PC-9 (cell line): ENCODE results near the gene CMTM3. TPM values are rescaled to one million over a fixed set of nuclear protein-coding genes. Genes with fewer than 3 reads are reported as not detected.

Experiments used
- BruUV-seq: library from RNA; stranded (reverse); fragments of 400-500 nt; replicated peaks from 2 replicates; lab custom pipeline; 2021; lab: Mats Ljungman, UMichigan
- CTCF ChIA-PET: fragments of 300-600 bp; sonication (Branson Sonifier 250); formaldehyde crosslinking; loops from one replicate; lab custom pipeline; 2022; ENCODE audit warnings: antibody characterized with exemption; lab: Charles Lee
- POLR2A ChIA-PET: fragments of 300-600 bp; sonication (Branson Sonifier 250); formaldehyde crosslinking; loops from one replicate; lab custom pipeline; 2022; ENCODE audit warnings: antibody characterized with exemption; ENCODE audit not compliant: unreplicated experiment; lab: Charles Lee
- DNase-seq, 2 experiments: peaks; one replicate each; pipeline versions ENCODE4 v3.0.0 to v3.0.0-alpha.2; 2015 to 2022; ENCODE audit warnings: mixed read lengths in 1 of 2
- H2AFZ ChIP-seq: fragments of 200-600 bp; sonication (generic); 2 replicates; pipeline ENCODE4 v1.8.1; 2017; ENCODE audit warnings: antibody characterized with exemption
- H3F3A ChIP-seq: fragments of 200-600 bp; sonication (generic); 2 replicates; pipeline ENCODE4 v1.8.1; 2017; ENCODE audit warnings: antibody characterized with exemption, mild to moderate bottlenecking, low read depth; ENCODE audit not compliant: insufficient read depth
- H3K27ac ChIP-seq: fragments of 200-600 bp; sonication (generic); 2 replicates; pipeline ENCODE4 v1.6.1; 2016; ENCODE audit warnings: mixed run types
- H3K27me3 ChIP-seq: fragments of 200-600 bp; sonication (generic); 2 replicates; pipeline ENCODE4 v1.6.1; 2016; ENCODE audit warnings: low read depth, mixed run types; ENCODE audit not compliant: insufficient read depth
- H3K36me3 ChIP-seq: fragments of 200-600 bp; sonication (generic); 2 replicates; pipeline ENCODE4 v1.6.1; 2016; ENCODE audit warnings: low read depth, mixed run types
- H3K4me1 ChIP-seq: fragments of 200-600 bp; sonication (generic); replicated peaks from 2 replicates; pipeline ENCODE4 v1.6.1; 2016; ENCODE audit warnings: mixed run types; ENCODE audit not compliant: insufficient read depth
- H3K4me2 ChIP-seq: fragments of 200-600 bp; sonication (generic); 2 replicates; pipeline ENCODE4 v1.6.1; 2017; ENCODE audit warnings: mixed run types
- H3K4me3 ChIP-seq: fragments of 200-600 bp; sonication (generic); 2 replicates; pipeline ENCODE4 v1.6.1; 2016; ENCODE audit warnings: mixed run types
- H3K79me2 ChIP-seq: fragments of 200-600 bp; sonication (generic); 2 replicates; pipeline ENCODE4 v1.6.1; 2017; ENCODE audit warnings: low read depth, mixed run types
- H3K9me2 ChIP-seq: fragments of 200-600 bp; sonication (generic); 2 replicates; pipeline ENCODE4 v1.8.1; 2017; ENCODE audit warnings: mild to moderate bottlenecking; ENCODE audit not compliant: insufficient read depth
- H3K9me3 ChIP-seq: fragments of 200-600 bp; sonication (generic); 2 replicates; pipeline ENCODE4 v1.8.1; 2016; ENCODE audit warnings: low read depth; ENCODE audit not compliant: insufficient read depth
- H4K20me1 ChIP-seq: fragments of 200-600 bp; sonication (generic); 2 replicates; pipeline ENCODE4 v1.8.1; 2017; ENCODE audit not compliant: insufficient read depth
- EZH2 ChIP-seq: fragments of 200-600 bp; sonication (generic); IDR thresholded peaks from 2 replicates; pipeline ENCODE4 v1.8.0; 2017; ENCODE audit warnings: antibody characterized with exemption, low read depth
- intact Hi-C: fragments of 100-400 bp; cut with micrococcal nuclease; formaldehyde crosslinking; loops from one replicate; pipeline ENCODE4 v1.10.0; 2022; ENCODE audit not compliant: unreplicated experiment
- total RNA-seq: library from RNA; stranded (reverse); gene quantifications from 2 replicates; pipeline ENCODE4 v1.2.3, GENCODE V29; 2021
- TF ChIP-seq, protein P1 (sequence below): fragments of 200-600 bp; sonication (generic); conservative IDR thresholded peaks from 2 replicates; pipeline ENCODE4 v1.6.1; 2017; ENCODE audit warnings: mixed run types, antibody characterized with exemption, mild to moderate bottlenecking, moderate library complexity

Gene CMTM3
- total RNA-seq, 1 experiment from 2014 or later = 32.0 TPM

DNA sequence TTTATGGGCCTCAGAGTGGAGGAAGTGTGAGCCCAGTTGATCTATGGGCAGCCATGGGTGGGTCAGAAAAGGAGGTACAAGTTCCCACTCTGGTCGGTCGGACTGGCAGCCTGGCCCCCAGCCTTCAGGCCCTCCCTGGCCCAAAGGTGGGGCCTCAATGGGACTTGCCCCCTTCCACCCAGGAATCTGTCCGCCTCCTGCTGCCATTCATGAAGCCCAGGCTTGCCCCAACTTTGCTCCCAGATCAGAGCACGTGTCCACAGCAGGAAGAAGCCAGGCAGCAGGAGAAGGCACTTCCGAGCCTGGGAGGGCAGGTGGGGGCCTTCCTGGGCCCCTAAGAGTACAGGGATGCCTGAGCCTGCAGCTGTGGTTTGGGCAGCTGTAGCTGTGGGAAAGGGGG, 3.0 kb upstream of the CMTM3 start:
- TF ChIP-seq, protein P1, sequence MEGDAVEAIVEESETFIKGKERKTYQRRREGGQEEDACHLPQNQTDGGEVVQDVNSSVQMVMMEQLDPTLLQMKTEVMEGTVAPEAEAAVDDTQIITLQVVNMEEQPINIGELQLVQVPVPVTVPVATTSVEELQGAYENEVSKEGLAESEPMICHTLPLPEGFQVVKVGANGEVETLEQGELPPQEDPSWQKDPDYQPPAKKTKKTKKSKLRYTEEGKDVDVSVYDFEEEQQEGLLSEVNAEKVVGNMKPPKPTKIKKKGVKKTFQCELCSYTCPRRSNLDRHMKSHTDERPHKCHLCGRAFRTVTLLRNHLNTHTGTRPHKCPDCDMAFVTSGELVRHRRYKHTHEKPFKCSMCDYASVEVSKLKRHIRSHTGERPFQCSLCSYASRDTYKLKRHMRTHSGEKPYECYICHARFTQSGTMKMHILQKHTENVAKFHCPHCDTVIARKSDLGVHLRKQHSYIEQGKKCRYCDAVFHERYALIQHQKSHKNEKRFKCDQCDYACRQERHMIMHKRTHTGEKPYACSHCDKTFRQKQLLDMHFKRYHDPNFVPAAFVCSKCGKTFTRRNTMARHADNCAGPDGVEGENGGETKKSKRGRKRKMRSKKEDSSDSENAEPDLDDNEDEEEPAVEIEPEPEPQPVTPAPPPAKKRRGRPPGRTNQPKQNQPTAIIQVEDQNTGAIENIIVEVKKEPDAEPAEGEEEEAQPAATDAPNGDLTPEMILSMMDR = no peak
- TF ChIP-seq EZH2 = no peak
- Histone ChIP-seq H4K20me1 (no peaks in the 10 kb centered on the region), H3K4me1 (peaks cover 8% of the 10 kb centered on the region; the same call in 1 of the 2 replicates), H3K36me3 (no peaks in the 10 kb centered on the region), H3K4me3 (no peak overlapping the region), H3K27ac (no peak overlapping the region), H3K9me2 (no peaks in the 10 kb centered on the region), H3K79me2 (no peaks in the 10 kb centered on the region), H2AFZ (no peak overlapping the region), H3F3A (0 out of 2 replicates have a peak, but pooled peaks cover 9% of the 10 kb centered on the region), H3K4me2 (no peak overlapping the region), H3K9me3 (no peaks in the 10 kb centered on the region), H3K27me3 (no peaks in the 10 kb centered on the region)
- CTCF ChIA-PET = no interaction called here
- DNase-seq = no peak
- POLR2A ChIA-PET = no interaction called here
- intact Hi-C loops = loop anchor here (5.0 kb wide), 1 partner anchor 49 kb away; the partner anchor contains the start of genes CKLF and TK2
- no TSS peak for BruUV-seq

DNA sequence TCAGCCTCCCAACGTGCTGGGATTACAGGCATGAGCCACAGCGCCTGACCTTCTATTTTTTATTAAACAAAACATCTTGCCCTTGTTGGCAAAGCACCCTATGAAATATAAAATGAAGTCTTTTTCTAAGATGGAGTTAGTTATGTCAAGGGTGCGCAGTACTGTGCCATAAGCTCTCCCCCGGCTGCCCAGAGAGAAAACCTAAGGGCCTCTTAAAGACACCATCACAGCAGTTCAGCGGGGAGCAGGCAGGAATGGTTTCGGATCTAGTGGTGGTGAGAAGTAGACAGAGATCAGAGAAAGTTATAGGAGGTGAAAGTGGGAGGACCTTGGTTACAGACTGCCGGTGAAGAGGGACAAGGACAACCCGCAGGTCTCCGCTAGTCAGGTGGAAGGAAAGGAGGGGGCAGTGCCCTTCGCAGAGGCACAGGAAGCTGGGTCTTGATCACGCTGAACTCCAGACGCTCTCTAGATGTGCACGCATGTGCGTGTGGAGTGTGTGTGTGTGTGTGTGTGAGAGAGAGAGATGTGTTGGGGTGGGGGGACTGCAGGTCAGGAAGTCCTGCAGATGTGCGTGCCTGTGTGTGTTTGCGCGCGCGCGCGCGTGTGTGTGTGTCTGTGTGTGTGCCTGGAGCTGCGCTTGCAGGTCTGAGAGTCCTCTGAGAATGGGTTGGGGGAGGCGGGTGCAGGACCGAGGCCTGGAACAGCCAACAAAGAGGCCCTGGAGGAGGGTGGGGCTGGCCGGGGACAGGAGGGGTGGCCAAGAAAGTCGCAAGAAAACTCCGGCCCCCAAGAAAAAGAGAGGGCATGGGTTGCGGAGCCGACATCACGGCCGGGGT, 748 bp upstream of the CMTM3 start:
- CTCF ChIA-PET = no interaction called here
- no peak overlapping the region for H3K27ac ChIP-seq

More for the DNA sequence above, 748 bp upstream of the CMTM3 start:
- Histone ChIP-seq H4K20me1 (0 out of 2 replicates have a peak, but pooled peaks cover under 1% of the 10 kb centered on the region), H3K27me3 (no peaks in the 10 kb centered on the region), H3K4me1 (peaks cover 11% of the 10 kb centered on the region), H3K4me3 (peak overlapping the region; percentile 80; the same call in 1 of the 2 replicates), H3K9me2 (no peaks in the 10 kb centered on the region), H3K9me3 (no peaks in the 10 kb centered on the region), H3K79me2 (no peaks in the 10 kb centered on the region), H3F3A (peaks cover 23% of the 10 kb centered on the region; the same call in 1 of the 2 replicates), H3K36me3 (no peaks in the 10 kb centered on the region), H2AFZ (no peak overlapping the region), H3K4me2 (peak overlapping the region; percentile 78)
- intact Hi-C loops = loop anchor here (1.0 to 5.0 kb wide), 4 partner anchors 51 to 195 kb away; partner anchors contain the start of genes CKLF and TK2
- TF ChIP-seq EZH2 = no peak
- TF ChIP-seq, protein P1 = no peak
- POLR2A ChIA-PET = interaction anchor here (0.6 to 0.7 kb wide), 3 partner anchors 34 to 277 kb away, joined by 6 to 16 read pairs (median 9); no protein-coding TSS in a partner anchor
- TSS peak; percentile 37 for BruUV-seq
- DNase-seq = peak in 1 of 2 experiments; percentile 69
